ENCODE data around the gene RBM4. TPM values are rescaled to one million over a fixed set of nuclear protein-coding genes. Genes with fewer than 3 reads are reported as not detected.

Gene RBM4
- total and polyA plus RNA-seq, 8 donors = 44.3 to 136 (median 94.4) TPM

DNA sequence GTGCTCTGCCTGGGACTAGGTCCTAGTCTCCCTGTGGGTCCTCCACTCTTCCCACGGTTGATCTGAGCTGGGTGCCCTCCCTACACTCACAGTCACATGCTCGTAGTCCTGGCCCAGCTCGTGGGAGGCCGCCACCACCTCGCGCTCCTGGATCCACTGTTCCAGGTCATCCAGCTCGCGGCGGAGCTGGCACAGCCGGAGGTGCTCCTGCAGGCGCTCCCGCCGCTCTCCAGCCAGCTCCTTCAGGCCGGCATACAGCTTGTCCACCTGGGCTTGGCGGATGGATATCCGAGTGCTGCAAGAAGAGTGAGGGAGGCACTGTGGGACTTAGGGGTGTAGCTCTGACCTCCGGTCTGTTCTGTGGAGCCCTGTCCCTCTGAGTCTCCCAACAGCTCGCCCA is 53.9 kb downstream of the RBM4 start:
- DNase-seq = no peak
- intact Hi-C loops (cut with DNase I; ENCODE audit: low total_unique reads) = no loop called here
- TF ChIP-seq, protein P1, sequence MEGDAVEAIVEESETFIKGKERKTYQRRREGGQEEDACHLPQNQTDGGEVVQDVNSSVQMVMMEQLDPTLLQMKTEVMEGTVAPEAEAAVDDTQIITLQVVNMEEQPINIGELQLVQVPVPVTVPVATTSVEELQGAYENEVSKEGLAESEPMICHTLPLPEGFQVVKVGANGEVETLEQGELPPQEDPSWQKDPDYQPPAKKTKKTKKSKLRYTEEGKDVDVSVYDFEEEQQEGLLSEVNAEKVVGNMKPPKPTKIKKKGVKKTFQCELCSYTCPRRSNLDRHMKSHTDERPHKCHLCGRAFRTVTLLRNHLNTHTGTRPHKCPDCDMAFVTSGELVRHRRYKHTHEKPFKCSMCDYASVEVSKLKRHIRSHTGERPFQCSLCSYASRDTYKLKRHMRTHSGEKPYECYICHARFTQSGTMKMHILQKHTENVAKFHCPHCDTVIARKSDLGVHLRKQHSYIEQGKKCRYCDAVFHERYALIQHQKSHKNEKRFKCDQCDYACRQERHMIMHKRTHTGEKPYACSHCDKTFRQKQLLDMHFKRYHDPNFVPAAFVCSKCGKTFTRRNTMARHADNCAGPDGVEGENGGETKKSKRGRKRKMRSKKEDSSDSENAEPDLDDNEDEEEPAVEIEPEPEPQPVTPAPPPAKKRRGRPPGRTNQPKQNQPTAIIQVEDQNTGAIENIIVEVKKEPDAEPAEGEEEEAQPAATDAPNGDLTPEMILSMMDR (IDR thresholded peaks at IDR 0.05) = no peak
- TF ChIP-seq POLR2A (IDR thresholded peaks at IDR 0.05) (no peak), EP300 (IDR thresholded peaks at IDR 0.05) (no peak), POLR2AphosphoS5 (IDR thresholded peaks at IDR 0.05) (no peak)
- no peaks in the 10 kb centered on the region for H3K27me3 ChIP-seq
- no peak overlapping the region for H3K4me3 ChIP-seq
- no peaks in the 10 kb centered on the region for H3K9me3 ChIP-seq
- no peak overlapping the region for H3K27ac ChIP-seq
- H3K4me1 ChIP-seq = peaks cover 0 to 7% (median 2%) of the 10 kb centered on the region in 4 donors
- H3K36me3 ChIP-seq = peaks cover 0 to 3% (median 0%) of the 10 kb centered on the region in 4 donors
- WGBS, 5 donors = 90 to 94% (median 90%) methylated on average over 14 to 18 of the region's 18 CpGs

DNA sequence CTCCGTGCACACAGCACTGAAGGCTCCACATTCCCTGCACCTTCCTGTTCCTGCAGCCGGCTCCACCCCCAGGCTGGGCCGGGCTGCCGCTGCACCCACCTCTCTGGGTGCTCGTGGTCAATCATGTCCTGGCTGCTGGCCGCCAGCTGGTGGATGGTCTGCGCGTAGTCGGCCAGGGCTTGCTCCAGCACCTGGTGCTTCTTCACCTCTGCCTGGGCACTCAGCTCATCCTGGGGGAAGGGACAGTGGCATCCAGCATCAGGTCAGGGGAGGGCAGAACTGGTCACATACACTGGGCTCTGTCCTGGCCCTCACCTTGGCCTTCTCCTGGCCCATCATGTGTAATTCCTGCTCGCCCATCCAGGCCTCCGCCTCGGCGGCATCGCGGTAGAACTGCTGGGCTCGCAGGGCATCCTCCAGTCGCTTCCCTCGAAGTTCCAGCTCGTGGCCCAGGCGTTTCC is 54.4 kb downstream of the RBM4 start:
- H3K27ac ChIP-seq = no peak overlapping the region
- WGBS, 5 donors = 90 to 93% (median 91%) methylated on average over 8 to 20 of the region's 20 CpGs
- H3K4me3 ChIP-seq = no peak overlapping the region
- no peaks in the 10 kb centered on the region for H3K27me3 ChIP-seq
- intact Hi-C loops (cut with DNase I; ENCODE audit: low total_unique reads) = no loop called here
- no peak for TF ChIP-seq EP300 (IDR thresholded peaks at IDR 0.05)
- no peak for TF ChIP-seq POLR2AphosphoS5 (IDR thresholded peaks at IDR 0.05)
- no peak for TF ChIP-seq POLR2A (IDR thresholded peaks at IDR 0.05)
- TF ChIP-seq, protein P1 (IDR thresholded peaks at IDR 0.05) = no peak
- DNase-seq = no peak
- peaks cover 0 to 3% (median 0%) of the 10 kb centered on the region in 4 donors for H3K36me3 ChIP-seq
- H3K4me1 ChIP-seq = peaks cover 0 to 7% (median 2%) of the 10 kb centered on the region in 4 donors
- H3K9me3 ChIP-seq = no peaks in the 10 kb centered on the region

DNA sequence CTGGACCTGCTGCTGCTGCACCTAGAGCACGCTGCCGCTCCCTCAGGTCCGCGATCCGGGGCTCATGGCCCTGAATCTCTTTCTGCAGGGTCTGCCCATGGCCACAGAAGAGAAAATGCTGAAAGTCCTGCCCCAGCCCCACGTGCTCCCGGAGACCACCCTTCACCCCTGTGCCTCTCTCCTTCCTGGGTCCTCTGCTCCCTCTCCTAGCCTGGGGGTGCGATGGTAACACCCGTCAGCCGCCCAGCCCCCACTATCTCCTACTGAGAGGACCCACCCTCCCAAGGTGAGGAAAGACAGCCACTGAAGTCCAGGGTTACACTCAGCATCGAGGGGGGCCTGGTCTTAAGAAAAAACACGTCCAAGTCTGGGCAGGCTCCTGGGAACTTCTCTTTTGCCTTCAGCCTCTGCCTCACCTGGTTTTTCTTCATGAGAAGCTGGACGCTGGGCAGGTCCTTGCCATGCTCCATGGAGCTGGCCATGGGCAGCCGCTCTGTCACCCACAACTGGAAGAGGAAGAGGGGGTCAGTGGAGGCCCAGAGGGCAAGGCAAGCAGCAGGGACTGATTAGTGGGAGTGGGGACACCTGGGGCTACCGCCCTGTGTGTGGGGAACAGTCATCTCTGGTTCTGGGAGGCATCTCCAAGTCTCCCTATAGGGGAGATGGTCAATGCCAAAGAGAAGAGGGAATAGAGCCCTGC is 55.0 kb downstream of the RBM4 start:
- TF ChIP-seq POLR2A (IDR thresholded peaks at IDR 0.05) (no peak), EP300 (IDR thresholded peaks at IDR 0.05) (no peak), POLR2AphosphoS5 (IDR thresholded peaks at IDR 0.05) (no peak)
- TF ChIP-seq, protein P1 (IDR thresholded peaks at IDR 0.05) = no peak
- H3K27ac ChIP-seq = no peak overlapping the region
- H3K4me1 ChIP-seq = peaks cover 0 to 7% (median 2%) of the 10 kb centered on the region in 4 donors
- DNase-seq = no peak
- H3K4me3 ChIP-seq = no peak overlapping the region
- H3K27me3 ChIP-seq = no peaks in the 10 kb centered on the region
- H3K9me3 ChIP-seq = no peaks in the 10 kb centered on the region
- WGBS, 5 donors = 86 to 94% (median 93%) methylated on average over 14 to 15 of the region's 15 CpGs
- peaks cover 0 to 1% (median 0%) of the 10 kb centered on the region in 4 donors for H3K36me3 ChIP-seq
- intact Hi-C loops (cut with DNase I; ENCODE audit: low total_unique reads) = loop anchor here (2.0 kb wide), 1 partner anchor 137 kb away; no protein-coding TSS in a partner anchor

DNA sequence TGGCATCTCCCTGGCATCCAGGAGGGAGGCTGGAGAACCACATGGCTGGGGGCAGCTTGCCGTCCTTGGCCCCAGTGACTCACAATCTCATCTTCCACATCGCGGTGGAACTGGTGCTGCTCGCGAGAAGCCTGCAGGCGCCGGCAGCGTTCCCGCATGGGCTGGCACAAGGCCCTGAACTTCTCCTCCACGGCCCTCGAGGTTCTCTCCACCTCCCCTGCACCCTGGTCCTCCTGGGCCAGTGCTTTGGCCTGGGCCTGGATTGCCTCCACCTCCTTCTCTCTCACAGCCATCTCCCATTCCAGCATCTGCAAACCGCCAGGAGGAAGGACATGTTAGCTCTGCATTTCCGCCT is 55.5 kb downstream of the RBM4 start:
- WGBS, 5 donors = 88 to 94% (median 92%) methylated on average over 13 of the region's 13 CpGs
- Histone ChIP-seq H3K27me3 (no peaks in the 10 kb centered on the region), H3K36me3 (peaks cover 0 to 4% (median 0%) of the 10 kb centered on the region in 4 donors), H3K27ac (no peak overlapping the region), H3K4me3 (no peak overlapping the region), H3K9me3 (peaks cover 0 to under 1% (median 0%) of the 10 kb centered on the region in 4 donors), H3K4me1 (peaks cover 0 to 7% (median 2%) of the 10 kb centered on the region in 4 donors)
- intact Hi-C loops (cut with DNase I; ENCODE audit: low total_unique reads) = loop anchor here (2.0 kb wide), 1 partner anchor 137 kb away; no protein-coding TSS in a partner anchor
- no peak for DNase-seq
- TF ChIP-seq, protein P1 (IDR thresholded peaks at IDR 0.05) = no peak
- TF ChIP-seq POLR2AphosphoS5 (IDR thresholded peaks at IDR 0.05) (no peak), POLR2A (IDR thresholded peaks at IDR 0.05) (no peak), EP300 (IDR thresholded peaks at IDR 0.05) (no peak)
